Ascending aorta (tissue), 2 donors: ENCODE data around the gene BCCIP. TPM values are rescaled to one million over a fixed set of nuclear protein-coding genes. Genes with fewer than 3 reads are reported as not detected.

Experiments
- DNase-seq, 2 donors: peaks; one replicate each; pipeline ENCODE4 v3.0.0-alpha.2; 2019; ENCODE audit warnings: low spot score in 2 of 2
- H3K27ac ChIP-seq, 2 donors: fragments of 200-600 bp; sonication (generic); one replicate each; pipeline ENCODE4 v1.5.1; 2016 to 2017; ENCODE audit warnings: mild to moderate bottlenecking in 1 of 2
- H3K27me3 ChIP-seq: fragments of 200-600 bp; sonication (generic); one replicate; pipeline ENCODE4 v1.5.1; 2017
- H3K36me3 ChIP-seq, 2 donors: fragments of 200-600 bp; sonication (generic); one replicate each; pipeline ENCODE4 v1.5.1; 2016
- H3K4me1 ChIP-seq, 2 donors: fragments of 200-600 bp; sonication (generic); one replicate each; pipeline ENCODE4 v1.5.1; 2016 to 2017; ENCODE audit warnings: mild to moderate bottlenecking in 1 of 2
- H3K4me3 ChIP-seq, 2 donors: fragments of 200-600 bp; sonication (generic); one replicate each; pipeline ENCODE4 v1.5.1; 2016 to 2017; ENCODE audit warnings: mild to moderate bottlenecking in 1 of 2
- H3K9me3 ChIP-seq, 2 donors: fragments of 200-600 bp; sonication (generic); one replicate each; pipeline ENCODE4 v1.5.1; 2016
- intact Hi-C: fragments of 100-400 bp; cut with DNase I; formaldehyde crosslinking; loops from one replicate; pipeline ENCODE4 v1.15.1; 2023
- total RNA-seq: library from RNA; depleted of rRNA; stranded (reverse); fragments of >200 nt; gene quantifications from one replicate; pipeline ENCODE4 v1.1.0, GENCODE V29; 2016
- TF ChIP-seq, protein P1 (sequence below), 3 experiments: fragments of 200-600 bp in 2 of 3; fragments of 450-650 bp in 1 of 3; sonication (generic) in 2 of 3; IDR thresholded peaks; one replicate each; pipeline ENCODE4 v1.5.1; 2016 to 2019; ENCODE audit warnings: antibody characterized with exemption in 3 of 3, mild to moderate bottlenecking in 1 of 3, moderate library complexity in 1 of 3

BCCIP gene
- total RNA-seq, 1 donor from 2014 or later = 4.7 TPM

DNA sequence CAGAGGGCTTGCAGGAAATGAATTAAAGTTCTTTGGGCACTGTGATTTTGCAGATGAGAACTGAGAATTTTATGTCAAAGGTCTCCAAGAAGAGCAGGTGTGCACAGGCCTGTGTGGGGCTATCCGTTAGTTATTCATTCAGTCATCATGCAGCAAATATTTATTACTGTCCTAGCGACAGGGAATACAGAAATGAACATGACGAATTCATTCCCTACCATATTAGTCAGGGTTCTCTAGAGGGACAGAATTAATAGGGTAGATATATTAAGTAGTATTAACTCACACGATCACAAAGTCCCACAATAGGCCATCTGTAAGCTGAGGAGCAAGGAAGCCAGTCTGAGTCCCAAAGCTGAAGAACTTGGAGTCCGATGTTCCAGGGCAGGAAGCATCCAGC, 44.8 kb upstream of the BCCIP start:
- intact Hi-C loops = no loop called here
- H3K36me3 ChIP-seq = no peaks in the 10 kb centered on the region
- no peak overlapping the region for H3K27ac ChIP-seq
- H3K27me3 ChIP-seq = no peaks in the 10 kb centered on the region
- TF ChIP-seq, protein P1, sequence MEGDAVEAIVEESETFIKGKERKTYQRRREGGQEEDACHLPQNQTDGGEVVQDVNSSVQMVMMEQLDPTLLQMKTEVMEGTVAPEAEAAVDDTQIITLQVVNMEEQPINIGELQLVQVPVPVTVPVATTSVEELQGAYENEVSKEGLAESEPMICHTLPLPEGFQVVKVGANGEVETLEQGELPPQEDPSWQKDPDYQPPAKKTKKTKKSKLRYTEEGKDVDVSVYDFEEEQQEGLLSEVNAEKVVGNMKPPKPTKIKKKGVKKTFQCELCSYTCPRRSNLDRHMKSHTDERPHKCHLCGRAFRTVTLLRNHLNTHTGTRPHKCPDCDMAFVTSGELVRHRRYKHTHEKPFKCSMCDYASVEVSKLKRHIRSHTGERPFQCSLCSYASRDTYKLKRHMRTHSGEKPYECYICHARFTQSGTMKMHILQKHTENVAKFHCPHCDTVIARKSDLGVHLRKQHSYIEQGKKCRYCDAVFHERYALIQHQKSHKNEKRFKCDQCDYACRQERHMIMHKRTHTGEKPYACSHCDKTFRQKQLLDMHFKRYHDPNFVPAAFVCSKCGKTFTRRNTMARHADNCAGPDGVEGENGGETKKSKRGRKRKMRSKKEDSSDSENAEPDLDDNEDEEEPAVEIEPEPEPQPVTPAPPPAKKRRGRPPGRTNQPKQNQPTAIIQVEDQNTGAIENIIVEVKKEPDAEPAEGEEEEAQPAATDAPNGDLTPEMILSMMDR (IDR thresholded peaks at IDR 0.05) = no peak
- DNase-seq = no peak
- no peak overlapping the region for H3K4me3 ChIP-seq
- H3K9me3 ChIP-seq = no peaks in the 10 kb centered on the region
- no peaks in the 10 kb centered on the region for H3K4me1 ChIP-seq

DNA sequence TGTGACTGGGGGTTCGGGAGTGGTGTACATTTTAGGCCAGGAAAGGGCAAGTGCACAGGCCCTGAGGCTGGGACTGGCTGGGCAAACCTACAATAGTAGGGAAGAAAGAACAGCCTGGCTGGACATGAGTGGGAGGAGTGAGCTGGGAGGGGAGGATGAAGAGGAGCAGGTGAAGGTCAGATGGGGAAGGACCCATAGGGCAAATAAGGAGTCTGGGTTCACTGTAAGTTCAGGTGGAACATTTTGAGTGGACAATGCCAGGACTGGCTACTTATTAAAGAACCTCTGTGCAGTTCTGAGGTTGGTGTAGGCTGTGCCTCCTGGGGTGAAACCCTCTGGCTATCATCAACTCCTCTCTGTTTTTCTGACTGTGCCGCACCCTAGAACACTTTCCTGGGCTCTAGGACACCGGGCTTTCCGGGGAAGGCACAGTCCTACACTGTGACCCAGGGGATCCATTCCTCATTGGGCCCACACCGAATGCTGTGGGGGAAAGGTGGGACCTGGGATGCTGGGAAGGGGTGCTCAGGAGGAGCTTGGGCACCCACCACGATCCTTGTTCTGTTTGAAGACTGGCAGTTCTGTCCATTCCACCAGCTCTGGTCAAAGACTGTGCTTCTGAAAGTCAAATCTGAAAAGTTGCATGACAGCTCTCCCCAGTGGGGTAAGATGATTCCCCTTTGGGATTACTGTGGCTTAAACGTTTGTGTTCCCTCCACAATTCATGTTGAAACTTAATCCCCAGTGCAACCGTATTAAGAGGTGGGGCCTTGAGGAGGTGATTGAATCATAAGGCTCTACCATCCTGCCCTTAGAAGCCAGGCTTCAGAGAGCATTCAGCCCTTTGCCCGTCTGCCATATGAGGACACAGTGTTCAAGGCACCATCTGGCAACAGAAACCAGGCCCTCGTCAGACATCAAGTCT, 43.7 kb upstream of the BCCIP start:
- Histone ChIP-seq H3K4me1 (no peaks in the 10 kb centered on the region), H3K27ac (no peak overlapping the region), H3K4me3 (no peak overlapping the region), H3K36me3 (no peaks in the 10 kb centered on the region), H3K9me3 (no peaks in the 10 kb centered on the region), H3K27me3 (no peaks in the 10 kb centered on the region)
- TF ChIP-seq, protein P1 (IDR thresholded peaks at IDR 0.05) = no peak
- DNase-seq = no peak
- intact Hi-C loops = no loop called here

DNA sequence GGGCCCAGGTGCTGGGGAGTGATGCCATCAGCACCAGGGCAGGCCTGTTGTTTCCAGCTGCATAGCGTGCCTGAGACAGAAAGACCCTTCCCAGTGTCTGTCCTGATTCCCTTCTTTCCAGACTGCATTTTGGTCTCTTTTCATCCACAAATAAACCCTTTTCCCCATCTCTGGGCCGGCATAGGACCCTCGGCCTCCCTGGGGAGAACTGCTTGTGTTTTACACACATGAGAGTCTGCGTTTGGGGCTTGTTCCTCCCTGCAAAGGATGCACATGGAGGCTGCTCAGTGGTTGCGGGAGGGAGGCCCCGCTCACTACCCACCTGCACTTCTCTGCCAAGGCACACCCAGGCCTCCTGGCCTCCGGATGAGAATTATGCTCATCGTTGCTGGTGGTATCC, 42.0 kb upstream of the BCCIP start:
- intact Hi-C loops = no loop called here
- H3K27ac ChIP-seq = no peak overlapping the region
- H3K4me3 ChIP-seq = no peak overlapping the region
- TF ChIP-seq, protein P1 (IDR thresholded peaks at IDR 0.05) = no peak
- H3K9me3 ChIP-seq = no peaks in the 10 kb centered on the region
- DNase-seq = no peak
- H3K27me3 ChIP-seq = no peaks in the 10 kb centered on the region
- H3K4me1 ChIP-seq = no peaks in the 10 kb centered on the region
- H3K36me3 ChIP-seq = no peaks in the 10 kb centered on the region

DNA sequence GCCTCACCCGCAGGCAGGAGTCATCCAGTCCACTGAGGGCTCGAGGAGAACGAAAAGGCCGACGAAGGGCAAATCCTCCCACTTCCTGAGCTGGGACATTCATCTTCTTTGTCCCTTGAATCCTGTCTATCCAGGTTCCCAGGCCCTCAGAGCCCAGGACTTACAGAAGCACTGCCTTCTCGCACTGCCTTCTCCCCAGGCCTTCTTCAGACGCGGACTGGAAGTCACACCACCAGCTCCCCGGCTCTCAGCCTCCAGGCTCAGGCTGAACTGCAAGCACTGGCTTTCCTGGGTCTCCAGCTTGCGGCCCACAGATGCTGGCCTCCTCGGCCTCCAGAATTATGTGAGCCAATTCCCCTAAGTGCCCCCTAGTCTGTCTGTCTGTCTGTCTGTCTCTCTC, 41.3 kb upstream of the BCCIP start:
- H3K27ac ChIP-seq = no peak overlapping the region
- H3K9me3 ChIP-seq = no peaks in the 10 kb centered on the region
- TF ChIP-seq, protein P1 (IDR thresholded peaks at IDR 0.05) = no peak
- DNase-seq = no peak
- H3K4me1 ChIP-seq = no peaks in the 10 kb centered on the region
- H3K27me3 ChIP-seq = no peaks in the 10 kb centered on the region
- no peak overlapping the region for H3K4me3 ChIP-seq
- intact Hi-C loops = no loop called here
- no peaks in the 10 kb centered on the region for H3K36me3 ChIP-seq

DNA sequence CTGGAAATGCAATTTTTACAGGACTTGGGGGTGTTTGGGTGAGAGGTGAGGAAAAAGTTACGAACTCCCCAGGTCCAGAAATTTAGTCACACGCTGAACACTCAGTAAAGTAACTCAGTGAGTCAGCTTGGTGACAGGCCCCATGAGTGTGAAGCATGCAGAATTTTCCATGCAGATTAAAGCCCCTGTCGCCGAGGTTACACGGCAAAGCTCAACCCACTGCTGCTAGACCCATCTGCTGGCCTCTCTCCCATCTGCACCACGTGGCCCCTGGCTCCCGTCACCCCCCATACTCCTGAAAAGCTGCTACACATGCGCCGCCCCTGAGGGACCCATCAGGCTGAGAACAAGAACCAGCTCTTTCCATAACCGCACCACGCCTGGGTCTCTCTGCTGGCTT, 40.7 kb upstream of the BCCIP start:
- no peaks in the 10 kb centered on the region for H3K27me3 ChIP-seq
- H3K4me3 ChIP-seq = no peak overlapping the region
- no peak for DNase-seq
- H3K4me1 ChIP-seq = no peaks in the 10 kb centered on the region
- intact Hi-C loops = no loop called here
- TF ChIP-seq, protein P1 (IDR thresholded peaks at IDR 0.05) = no peak
- no peak overlapping the region for H3K27ac ChIP-seq
- no peaks in the 10 kb centered on the region for H3K9me3 ChIP-seq
- H3K36me3 ChIP-seq = no peaks in the 10 kb centered on the region
